GM23338 (cell line): Measurements from ENCODE around the gene CMIP. TPM values are rescaled to one million over a fixed set of nuclear protein-coding genes. Genes with fewer than 3 reads are reported as not detected.

ENCODE experiments used
- ATAC-seq: fragments of 200-7000 bp; cut with Tn5 transposase; 3 replicates; pipeline ENCODE4 v1.9.1; 2020
- DNase-seq: peaks from one replicate; pipeline ENCODE4 v3.0.0-alpha.2; 2015; ENCODE audit warnings: low spot score
- H2AFZ ChIP-seq: fragments of 200-600 bp; sonication (generic); 2 replicates; pipeline ENCODE4 v1.8.0; 2016; ENCODE audit warnings: antibody characterized with exemption, mild to moderate bottlenecking, moderate library complexity
- H3F3A ChIP-seq: fragments of 200-600 bp; sonication (generic); replicated peaks from 2 replicates; pipeline ENCODE4 v1.8.0; 2017; ENCODE audit warnings: antibody characterized with exemption, mixed run types, low read depth
- H3K27ac ChIP-seq: fragments of 200-600 bp; sonication (generic); 2 replicates; pipeline ENCODE4 v1.6.1; 2016; ENCODE audit warnings: low read depth
- H3K27me3 ChIP-seq: fragments of 200-600 bp; sonication (generic); 2 replicates; pipeline ENCODE4 v1.8.0; 2016; ENCODE audit warnings: mild to moderate bottlenecking, mixed run types, moderate library complexity; ENCODE audit not compliant: insufficient read depth
- H3K36me3 ChIP-seq: fragments of 200-600 bp; sonication (generic); 2 replicates; pipeline ENCODE4 v1.8.0; 2016; ENCODE audit warnings: mild to moderate bottlenecking; ENCODE audit not compliant: insufficient read depth
- H3K4me1 ChIP-seq: fragments of 200-600 bp; sonication (generic); 2 replicates; pipeline ENCODE4 v1.8.0; 2016; ENCODE audit warnings: mild to moderate bottlenecking, moderate library complexity; ENCODE audit not compliant: insufficient read depth
- H3K4me2 ChIP-seq: fragments of 200-600 bp; sonication (generic); 2 replicates; pipeline ENCODE4 v1.7.1; 2017; ENCODE audit warnings: mixed run types
- H3K4me3 ChIP-seq: fragments of 200-600 bp; sonication (generic); 2 replicates; pipeline ENCODE4 v1.6.1; 2016; ENCODE audit warnings: mixed run types
- H3K79me2 ChIP-seq: fragments of 200-600 bp; sonication (generic); replicated peaks from 2 replicates; pipeline ENCODE4 v1.8.0; 2017; ENCODE audit warnings: mild to moderate bottlenecking; ENCODE audit not compliant: insufficient read depth
- H3K9me2 ChIP-seq: fragments of 200-600 bp; sonication (generic); 2 replicates; pipeline ENCODE4 v1.8.0; 2017; ENCODE audit not compliant: insufficient read depth
- H4K20me1 ChIP-seq: fragments of 200-600 bp; sonication (generic); replicated peaks from 2 replicates; pipeline ENCODE4 v1.8.0; 2017; ENCODE audit warnings: mild to moderate bottlenecking; ENCODE audit not compliant: insufficient read depth
- H3K27ac Mint-ChIP-seq: 2 replicates; pipeline ENCODE4 v1.8.0; 2020; ENCODE audit warnings: inconsistent platforms, mild to moderate bottlenecking, moderate library complexity, mixed read lengths
- H3K27me3 Mint-ChIP-seq: 3 replicates; pipeline ENCODE4 v1.8.0; 2022; ENCODE audit warnings: low read depth, mild to moderate bottlenecking, moderate library complexity, mixed read lengths, inconsistent platforms; ENCODE audit not compliant: insufficient read depth, poor library complexity
- H3K36me3 Mint-ChIP-seq: 3 replicates; pipeline ENCODE4 v1.8.0; 2021; ENCODE audit warnings: low read depth, mild to moderate bottlenecking, inconsistent platforms, moderate library complexity, mixed read lengths
- H3K4me1 Mint-ChIP-seq: 3 replicates; pipeline ENCODE4 v1.8.0; 2020; ENCODE audit warnings: mild to moderate bottlenecking, inconsistent platforms, mixed read lengths
- H3K4me3 Mint-ChIP-seq: 3 replicates; pipeline ENCODE4 v1.8.0; 2021; ENCODE audit warnings: moderate library complexity, mild to moderate bottlenecking, inconsistent platforms, mixed read lengths
- H3K9me3 Mint-ChIP-seq: 3 replicates; pipeline ENCODE4 v1.8.0; 2020; ENCODE audit warnings: moderate library complexity, mild to moderate bottlenecking, inconsistent platforms, mixed read lengths
- CREB1 ChIP-seq: fragments of 250-450 bp; sonication (Bioruptor Pico); IDR thresholded peaks from 2 replicates; pipeline ENCODE4 v1.5.0; 2020; ENCODE audit warnings: low read depth, mild to moderate bottlenecking, moderate library complexity
- EZH2 ChIP-seq: fragments of 200-600 bp; sonication (generic); IDR thresholded peaks from one replicate; pipeline ENCODE4 v1.8.0; 2017; ENCODE audit warnings: antibody characterized with exemption, mild to moderate bottlenecking, low read depth; ENCODE audit not compliant: unreplicated experiment
- EZH2phosphoT487 ChIP-seq: fragments of 200-600 bp; sonication (generic); IDR thresholded peaks from one replicate; pipeline ENCODE4 v1.8.1; 2018; ENCODE audit warnings: antibody characterized with exemption; ENCODE audit not compliant: unreplicated experiment
- JUNB ChIP-seq: IDR thresholded peaks from one replicate; pipeline ENCODE4 v1.6.1; 2016; ENCODE audit warnings: antibody characterized with exemption; ENCODE audit not compliant: unreplicated experiment
- NANOG ChIP-seq: IDR thresholded peaks from 2 replicates; pipeline ENCODE4 v1.6.1; 2016; ENCODE audit warnings: antibody characterized with exemption, borderline replicate concordance
- POLR2AphosphoS5 ChIP-seq: IDR thresholded peaks from 2 replicates; pipeline ENCODE4 v1.6.1; 2016; ENCODE audit warnings: antibody characterized with exemption, low read depth
- STAT1 ChIP-seq: IDR thresholded peaks from one replicate; pipeline ENCODE4 v1.6.1; 2016; ENCODE audit warnings: antibody characterized with exemption; ENCODE audit not compliant: unreplicated experiment
- ZNF114 ChIP-seq: fragments of 250-450 bp; sonication (Bioruptor Pico); IDR thresholded peaks from 2 replicates; pipeline ENCODE4 v1.5.0; 2020; ENCODE audit warnings: mild to moderate bottlenecking, moderate library complexity
- ZNF331 ChIP-seq: fragments of 250-450 bp; sonication (Bioruptor Pico); IDR thresholded peaks from 2 replicates; pipeline ENCODE4 v1.5.0; 2020; ENCODE audit warnings: low read depth, mild to moderate bottlenecking, moderate library complexity
- polyA plus RNA-seq: library from polyadenylated mRNA; unstranded; fragments of >200 nt; fragmentation: Nextera tagmentation; extraction: Ambion mirVana; gene quantifications from 2 replicates; pipeline ENCODE4 v1.2.1, GENCODE V29; 2016
- total RNA-seq: library from RNA; depleted of rRNA; stranded (reverse); fragments of >200 nt; shearing (Covaris generic); gene quantifications from 2 replicates; pipeline ENCODE4 v1.2.3, GENCODE V29; 2014
- TF ChIP-seq, protein P1 (sequence below): fragments of 250-450 bp; sonication (Bioruptor Pico); IDR thresholded peaks from 2 replicates; pipeline ENCODE4 v1.5.0; 2020; ENCODE audit warnings: mild to moderate bottlenecking, moderate library complexity
- TF ChIP-seq, protein P2 (sequence below): IDR thresholded peaks from one replicate; pipeline ENCODE4 v1.6.1; 2018; ENCODE audit warnings: antibody characterized with exemption; ENCODE audit not compliant: unreplicated experiment
- TF ChIP-seq, protein P3 (sequence below): IDR thresholded peaks from 2 replicates; pipeline ENCODE4 v1.6.1; 2016; ENCODE audit warnings: antibody characterized with exemption
- TF ChIP-seq, protein P4 (sequence below), 2 experiments: fragments of 200-600 bp in 1 of 2; sonication (generic) in 1 of 2; conservative IDR thresholded peaks; 2 replicates each; pipeline versions ENCODE4 v1.5.1 to v1.6.1; 2016 to 2017; ENCODE audit warnings: antibody characterized with exemption in 2 of 2, low read depth in 2 of 2, mild to moderate bottlenecking in 2 of 2, moderate library complexity in 1 of 2

The CMIP gene
- total and polyA plus RNA-seq, 2 experiments from 2014 or later = 9.5 to 62.3 TPM

DNA sequence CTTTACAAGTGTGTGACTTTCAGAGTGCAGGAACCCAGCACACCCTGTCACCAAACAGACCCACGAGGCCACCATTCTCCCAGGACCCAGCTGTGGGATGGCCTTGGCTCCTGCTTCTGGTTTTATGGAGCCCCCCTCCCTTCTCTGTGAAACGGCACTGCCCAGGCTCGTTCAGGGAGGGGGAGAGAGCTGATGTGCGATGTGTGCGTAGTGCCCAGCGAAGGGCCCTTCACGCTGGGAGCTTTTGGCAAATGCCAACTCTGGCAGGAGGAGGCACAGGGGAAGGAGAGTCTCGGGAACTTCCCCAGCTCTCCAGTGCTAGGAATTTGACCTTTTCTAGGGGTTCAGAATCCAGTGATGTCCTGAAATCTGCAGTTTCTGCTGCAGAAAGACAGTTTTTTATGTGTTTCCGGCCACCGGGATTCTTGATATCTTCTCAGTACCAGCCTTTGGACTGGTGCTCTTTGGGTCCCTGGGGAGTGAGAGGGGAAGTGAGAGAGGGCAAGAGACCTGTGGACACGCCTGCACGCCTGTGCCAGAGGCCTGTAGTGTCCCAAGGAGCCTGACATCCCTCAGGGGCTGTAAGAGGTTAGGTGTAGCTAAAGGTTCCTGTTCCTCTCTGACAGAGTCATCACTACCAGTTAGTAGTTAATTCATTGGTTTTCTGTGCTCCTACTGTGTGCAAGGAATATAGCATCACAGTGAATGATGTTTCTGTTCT is 45.1 kb downstream of the CMIP start:
- Mint-ChIP-seq H3K36me3 (no peaks in the 10 kb centered on the region), H3K4me3 (no peak overlapping the region), H3K27ac (no peak overlapping the region), H3K27me3 (peaks cover 11% of the 10 kb centered on the region), H3K9me3 (no peaks in the 10 kb centered on the region; the same call in 2 of the 3 replicates), H3K4me1 (peaks cover 55% of the 10 kb centered on the region)
- H3K36me3 ChIP-seq = no peaks in the 10 kb centered on the region
- H3K27ac ChIP-seq = no peak overlapping the region
- 0 out of 2 replicates have a peak, but pooled peaks cover 6% of the 10 kb centered on the region for H3F3A ChIP-seq
- no peak overlapping the region for H2AFZ ChIP-seq
- DNase-seq = no peak
- no peak for ATAC-seq
- no peaks in the 10 kb centered on the region for H3K27me3 ChIP-seq
- H3K9me2 ChIP-seq = no peaks in the 10 kb centered on the region
- no peak overlapping the region for H3K4me3 ChIP-seq
- no peak overlapping the region for H3K4me2 ChIP-seq
- H3K4me1 ChIP-seq = peaks cover 8% of the 10 kb centered on the region
- TF ChIP-seq STAT1 (no peak), EZH2phosphoT487 (no peak), NANOG (no peak), ZNF331 (CRISPR knock-in tag) (no peak), POLR2AphosphoS5 (no peak), EZH2 (no peak), CREB1 (CRISPR knock-in tag) (no peak), JUNB (no peak), ZNF114 (CRISPR knock-in tag) (no peak)
- TF ChIP-seq, protein P1, sequence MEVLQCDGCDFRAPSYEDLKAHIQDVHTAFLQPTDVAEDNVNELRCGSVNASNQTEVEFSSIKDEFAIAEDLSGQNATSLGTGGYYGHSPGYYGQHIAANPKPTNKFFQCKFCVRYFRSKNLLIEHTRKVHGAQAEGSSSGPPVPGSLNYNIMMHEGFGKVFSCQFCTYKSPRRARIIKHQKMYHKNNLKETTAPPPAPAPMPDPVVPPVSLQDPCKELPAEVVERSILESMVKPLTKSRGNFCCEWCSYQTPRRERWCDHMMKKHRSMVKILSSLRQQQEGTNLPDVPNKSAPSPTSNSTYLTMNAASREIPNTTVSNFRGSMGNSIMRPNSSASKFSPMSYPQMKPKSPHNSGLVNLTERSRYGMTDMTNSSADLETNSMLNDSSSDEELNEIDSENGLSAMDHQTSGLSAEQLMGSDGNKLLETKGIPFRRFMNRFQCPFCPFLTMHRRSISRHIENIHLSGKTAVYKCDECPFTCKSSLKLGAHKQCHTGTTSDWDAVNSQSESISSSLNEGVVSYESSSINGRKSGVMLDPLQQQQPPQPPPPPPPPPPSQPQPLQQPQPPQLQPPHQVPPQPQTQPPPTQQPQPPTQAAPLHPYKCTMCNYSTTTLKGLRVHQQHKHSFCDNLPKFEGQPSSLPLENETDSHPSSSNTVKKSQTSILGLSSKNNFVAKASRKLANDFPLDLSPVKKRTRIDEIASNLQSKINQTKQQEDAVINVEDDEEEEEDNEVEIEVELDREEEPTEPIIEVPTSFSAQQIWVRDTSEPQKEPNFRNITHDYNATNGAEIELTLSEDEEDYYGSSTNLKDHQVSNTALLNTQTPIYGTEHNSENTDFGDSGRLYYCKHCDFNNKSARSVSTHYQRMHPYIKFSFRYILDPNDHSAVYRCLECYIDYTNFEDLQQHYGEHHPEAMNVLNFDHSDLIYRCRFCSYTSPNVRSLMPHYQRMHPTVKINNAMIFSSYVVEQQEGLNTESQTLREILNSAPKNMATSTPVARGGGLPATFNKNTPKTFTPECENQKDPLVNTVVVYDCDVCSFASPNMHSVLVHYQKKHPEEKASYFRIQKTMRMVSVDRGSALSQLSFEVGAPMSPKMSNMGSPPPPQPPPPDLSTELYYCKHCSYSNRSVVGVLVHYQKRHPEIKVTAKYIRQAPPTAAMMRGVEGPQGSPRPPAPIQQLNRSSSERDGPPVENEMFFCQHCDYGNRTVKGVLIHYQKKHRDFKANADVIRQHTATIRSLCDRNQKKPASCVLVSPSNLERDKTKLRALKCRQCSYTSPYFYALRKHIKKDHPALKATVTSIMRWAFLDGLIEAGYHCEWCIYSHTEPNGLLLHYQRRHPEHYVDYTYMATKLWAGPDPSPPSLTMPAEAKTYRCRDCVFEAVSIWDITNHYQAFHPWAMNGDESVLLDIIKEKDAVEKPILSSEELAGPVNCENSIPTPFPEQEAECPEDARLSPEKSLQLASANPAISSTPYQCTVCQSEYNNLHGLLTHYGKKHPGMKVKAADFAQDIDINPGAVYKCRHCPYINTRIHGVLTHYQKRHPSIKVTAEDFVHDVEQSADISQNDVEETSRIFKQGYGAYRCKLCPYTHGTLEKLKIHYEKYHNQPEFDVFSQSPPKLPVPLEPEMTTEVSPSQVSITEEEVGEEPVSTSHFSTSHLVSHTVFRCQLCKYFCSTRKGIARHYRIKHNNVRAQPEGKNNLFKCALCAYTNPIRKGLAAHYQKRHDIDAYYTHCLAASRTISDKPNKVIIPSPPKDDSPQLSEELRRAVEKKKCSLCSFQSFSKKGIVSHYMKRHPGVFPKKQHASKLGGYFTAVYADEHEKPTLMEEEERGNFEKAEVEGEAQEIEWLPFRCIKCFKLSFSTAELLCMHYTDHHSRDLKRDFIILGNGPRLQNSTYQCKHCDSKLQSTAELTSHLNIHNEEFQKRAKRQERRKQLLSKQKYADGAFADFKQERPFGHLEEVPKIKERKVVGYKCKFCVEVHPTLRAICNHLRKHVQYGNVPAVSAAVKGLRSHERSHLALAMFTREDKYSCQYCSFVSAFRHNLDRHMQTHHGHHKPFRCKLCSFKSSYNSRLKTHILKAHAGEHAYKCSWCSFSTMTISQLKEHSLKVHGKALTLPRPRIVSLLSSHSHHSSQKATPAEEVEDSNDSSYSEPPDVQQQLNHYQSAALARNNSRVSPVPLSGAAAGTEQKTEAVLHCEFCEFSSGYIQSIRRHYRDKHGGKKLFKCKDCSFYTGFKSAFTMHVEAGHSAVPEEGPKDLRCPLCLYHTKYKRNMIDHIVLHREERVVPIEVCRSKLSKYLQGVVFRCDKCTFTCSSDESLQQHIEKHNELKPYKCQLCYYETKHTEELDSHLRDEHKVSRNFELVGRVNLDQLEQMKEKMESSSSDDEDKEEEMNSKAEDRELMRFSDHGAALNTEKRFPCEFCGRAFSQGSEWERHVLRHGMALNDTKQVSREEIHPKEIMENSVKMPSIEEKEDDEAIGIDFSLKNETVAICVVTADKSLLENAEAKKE = no peak
- TF ChIP-seq, protein P2, sequence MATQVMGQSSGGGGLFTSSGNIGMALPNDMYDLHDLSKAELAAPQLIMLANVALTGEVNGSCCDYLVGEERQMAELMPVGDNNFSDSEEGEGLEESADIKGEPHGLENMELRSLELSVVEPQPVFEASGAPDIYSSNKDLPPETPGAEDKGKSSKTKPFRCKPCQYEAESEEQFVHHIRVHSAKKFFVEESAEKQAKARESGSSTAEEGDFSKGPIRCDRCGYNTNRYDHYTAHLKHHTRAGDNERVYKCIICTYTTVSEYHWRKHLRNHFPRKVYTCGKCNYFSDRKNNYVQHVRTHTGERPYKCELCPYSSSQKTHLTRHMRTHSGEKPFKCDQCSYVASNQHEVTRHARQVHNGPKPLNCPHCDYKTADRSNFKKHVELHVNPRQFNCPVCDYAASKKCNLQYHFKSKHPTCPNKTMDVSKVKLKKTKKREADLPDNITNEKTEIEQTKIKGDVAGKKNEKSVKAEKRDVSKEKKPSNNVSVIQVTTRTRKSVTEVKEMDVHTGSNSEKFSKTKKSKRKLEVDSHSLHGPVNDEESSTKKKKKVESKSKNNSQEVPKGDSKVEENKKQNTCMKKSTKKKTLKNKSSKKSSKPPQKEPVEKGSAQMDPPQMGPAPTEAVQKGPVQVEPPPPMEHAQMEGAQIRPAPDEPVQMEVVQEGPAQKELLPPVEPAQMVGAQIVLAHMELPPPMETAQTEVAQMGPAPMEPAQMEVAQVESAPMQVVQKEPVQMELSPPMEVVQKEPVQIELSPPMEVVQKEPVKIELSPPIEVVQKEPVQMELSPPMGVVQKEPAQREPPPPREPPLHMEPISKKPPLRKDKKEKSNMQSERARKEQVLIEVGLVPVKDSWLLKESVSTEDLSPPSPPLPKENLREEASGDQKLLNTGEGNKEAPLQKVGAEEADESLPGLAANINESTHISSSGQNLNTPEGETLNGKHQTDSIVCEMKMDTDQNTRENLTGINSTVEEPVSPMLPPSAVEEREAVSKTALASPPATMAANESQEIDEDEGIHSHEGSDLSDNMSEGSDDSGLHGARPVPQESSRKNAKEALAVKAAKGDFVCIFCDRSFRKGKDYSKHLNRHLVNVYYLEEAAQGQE = no peak
- TF ChIP-seq, protein P3, sequence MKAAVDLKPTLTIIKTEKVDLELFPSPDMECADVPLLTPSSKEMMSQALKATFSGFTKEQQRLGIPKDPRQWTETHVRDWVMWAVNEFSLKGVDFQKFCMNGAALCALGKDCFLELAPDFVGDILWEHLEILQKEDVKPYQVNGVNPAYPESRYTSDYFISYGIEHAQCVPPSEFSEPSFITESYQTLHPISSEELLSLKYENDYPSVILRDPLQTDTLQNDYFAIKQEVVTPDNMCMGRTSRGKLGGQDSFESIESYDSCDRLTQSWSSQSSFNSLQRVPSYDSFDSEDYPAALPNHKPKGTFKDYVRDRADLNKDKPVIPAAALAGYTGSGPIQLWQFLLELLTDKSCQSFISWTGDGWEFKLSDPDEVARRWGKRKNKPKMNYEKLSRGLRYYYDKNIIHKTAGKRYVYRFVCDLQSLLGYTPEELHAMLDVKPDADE = no peak
- TF ChIP-seq, protein P4, sequence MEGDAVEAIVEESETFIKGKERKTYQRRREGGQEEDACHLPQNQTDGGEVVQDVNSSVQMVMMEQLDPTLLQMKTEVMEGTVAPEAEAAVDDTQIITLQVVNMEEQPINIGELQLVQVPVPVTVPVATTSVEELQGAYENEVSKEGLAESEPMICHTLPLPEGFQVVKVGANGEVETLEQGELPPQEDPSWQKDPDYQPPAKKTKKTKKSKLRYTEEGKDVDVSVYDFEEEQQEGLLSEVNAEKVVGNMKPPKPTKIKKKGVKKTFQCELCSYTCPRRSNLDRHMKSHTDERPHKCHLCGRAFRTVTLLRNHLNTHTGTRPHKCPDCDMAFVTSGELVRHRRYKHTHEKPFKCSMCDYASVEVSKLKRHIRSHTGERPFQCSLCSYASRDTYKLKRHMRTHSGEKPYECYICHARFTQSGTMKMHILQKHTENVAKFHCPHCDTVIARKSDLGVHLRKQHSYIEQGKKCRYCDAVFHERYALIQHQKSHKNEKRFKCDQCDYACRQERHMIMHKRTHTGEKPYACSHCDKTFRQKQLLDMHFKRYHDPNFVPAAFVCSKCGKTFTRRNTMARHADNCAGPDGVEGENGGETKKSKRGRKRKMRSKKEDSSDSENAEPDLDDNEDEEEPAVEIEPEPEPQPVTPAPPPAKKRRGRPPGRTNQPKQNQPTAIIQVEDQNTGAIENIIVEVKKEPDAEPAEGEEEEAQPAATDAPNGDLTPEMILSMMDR (conservative IDR thresholded peaks at IDR 0.05; ENCODE audit: low read depth in 2 of 2) = no peak
- peaks cover 95% of the 10 kb centered on the region for H3K79me2 ChIP-seq
- peaks cover 57% of the 10 kb centered on the region for H4K20me1 ChIP-seq
